Endothelial cell of umbilical vein (primary cell): Measurements from ENCODE around the gene C12orf76.

Experiments used
- CTCF ChIP-seq, 2 donors: IDR thresholded peaks; 1 replicate in 1 of 2; 2 replicates in 1 of 2; pipeline ENCODE4 v1.5.1; 2011; ENCODE audit warnings: low read length in 2 of 2, mild to moderate bottlenecking in 2 of 2, moderate library complexity in 2 of 2, control low read depth in 1 of 2, inconsistent platforms in 1 of 2, low read depth in 1 of 2; ENCODE audit not compliant: insufficient read depth in 1 of 2; ENCODE audit errors: extremely low read depth in 1 of 2
- EZH2 ChIP-seq: IDR thresholded peaks from 2 replicates; pipeline ENCODE4 v1.6.1; 2012; ENCODE audit warnings: borderline replicate concordance, low read depth, mild to moderate bottlenecking, moderate library complexity, low read length, inconsistent platforms; ENCODE audit not compliant: severe bottlenecking
- MAX ChIP-seq: IDR thresholded peaks from 2 replicates; pipeline ENCODE4 v1.6.1; 2011; ENCODE audit not compliant: insufficient read depth, insufficient read length
- POLR2A ChIP-seq: IDR thresholded peaks from 2 replicates; pipeline ENCODE4 v1.6.1; 2012; ENCODE audit warnings: low read depth, mild to moderate bottlenecking, control low read depth, low read length
- POLR2AphosphoS5 ChIP-seq: IDR thresholded peaks from 2 replicates; pipeline ENCODE4 v1.6.1; 2012; ENCODE audit warnings: low read depth, mild to moderate bottlenecking, control low read depth, low read length, moderate library complexity; ENCODE audit not compliant: insufficient read depth

GRCh38 chr12:109998904-109999648, 49.2 kb downstream of the C12orf76 start, which contains the start of gene ANKRD13A:
- TF ChIP-seq CTCF (IDR thresholded peaks at IDR 0.05; ENCODE audit: extremely low read depth in 1 of 2, insufficient read depth in 1 of 2, low read depth in 1 of 2, low read length in 2 of 2) (no peak), EZH2 (no peak), POLR2AphosphoS5 (peak; percentile 88), MAX (peak; percentile 40), POLR2A (peak; percentile 86)
